NCI-H2029 treated with DMSO at 0.1 percent for 48 hours (cell line): Measurements from ENCODE around the gene DLG2.

Source experiments
- DNase-seq: peaks from one replicate; lab custom pipeline; 2025; lab: John Stamatoyannopoulos, UW

The DLG2 gene

DNA sequence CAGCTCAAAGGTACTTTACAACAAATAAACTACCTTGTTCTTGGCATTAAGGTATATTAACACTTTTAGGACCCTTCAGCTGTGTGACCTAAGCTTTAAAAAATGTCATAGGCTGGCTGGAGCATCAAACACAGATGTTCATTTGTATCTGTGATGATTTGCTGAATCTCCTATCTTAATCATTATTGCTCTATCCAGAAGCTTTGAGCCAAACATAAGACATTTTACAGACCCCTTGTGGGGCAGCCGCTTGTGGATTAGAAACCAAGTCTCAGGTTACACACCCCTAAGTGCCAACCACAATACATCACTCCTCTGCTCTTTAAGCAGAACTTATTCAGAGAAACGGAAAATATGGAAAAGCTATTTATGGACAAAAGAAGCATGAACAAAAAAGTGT, 1946.8 kb downstream of the DLG2 start:
- no peak for DNase-seq

DNA sequence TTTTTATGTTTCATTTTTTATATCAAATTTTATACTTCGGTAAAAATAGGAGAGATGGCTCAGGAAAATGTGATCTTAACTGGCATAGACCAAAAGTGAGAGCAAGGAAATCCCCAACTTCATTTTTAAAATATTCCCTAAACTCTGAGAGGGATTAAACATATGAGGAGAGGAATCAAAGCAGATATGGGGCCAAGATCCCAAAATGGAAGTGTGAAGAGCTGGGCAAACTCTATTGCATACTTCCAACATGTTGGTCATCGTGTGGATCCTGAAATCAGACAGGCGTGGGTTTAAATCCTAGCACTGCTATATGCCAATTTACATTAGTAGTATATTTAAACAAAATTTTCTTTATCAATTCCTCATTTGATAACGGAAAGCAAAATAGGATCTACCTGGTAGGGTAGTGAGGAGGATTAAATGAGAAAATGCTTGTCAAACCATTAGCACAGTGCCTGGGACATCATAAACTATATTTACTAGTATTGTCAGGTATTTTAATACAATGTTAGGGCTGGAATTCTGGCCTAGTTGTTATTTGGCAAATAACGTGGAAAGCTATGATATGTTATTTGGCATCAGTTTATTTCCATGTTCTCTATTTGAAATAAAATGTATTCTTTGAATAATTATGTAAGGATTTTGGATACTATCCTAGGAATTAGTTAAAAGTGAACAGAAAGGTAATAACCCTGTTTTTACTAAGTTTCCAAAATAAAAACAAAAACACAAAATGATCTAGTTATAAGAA, 1948.1 kb downstream of the DLG2 start:
- DNase-seq, result no peak

DNA sequence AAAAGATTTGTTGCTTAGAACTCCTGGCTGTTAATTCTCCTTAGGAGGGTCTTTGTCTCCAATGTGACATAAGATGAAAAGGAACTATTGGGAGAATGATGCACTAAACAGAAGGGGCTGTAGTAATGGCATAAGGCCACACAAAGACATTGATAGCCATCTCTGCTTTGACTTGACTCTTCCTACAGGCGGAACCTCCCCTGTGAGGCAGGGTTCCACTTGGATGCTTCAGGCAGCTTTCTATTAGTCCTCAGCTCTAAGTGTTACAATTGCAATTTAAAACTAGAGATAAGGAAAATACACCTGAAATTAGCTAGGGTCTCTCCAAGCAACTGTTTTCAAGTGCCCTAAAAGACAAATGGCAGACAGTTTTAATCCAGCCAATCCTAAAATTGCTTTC, 1949.4 kb downstream of the DLG2 start:
- no peak for DNase-seq

DNA sequence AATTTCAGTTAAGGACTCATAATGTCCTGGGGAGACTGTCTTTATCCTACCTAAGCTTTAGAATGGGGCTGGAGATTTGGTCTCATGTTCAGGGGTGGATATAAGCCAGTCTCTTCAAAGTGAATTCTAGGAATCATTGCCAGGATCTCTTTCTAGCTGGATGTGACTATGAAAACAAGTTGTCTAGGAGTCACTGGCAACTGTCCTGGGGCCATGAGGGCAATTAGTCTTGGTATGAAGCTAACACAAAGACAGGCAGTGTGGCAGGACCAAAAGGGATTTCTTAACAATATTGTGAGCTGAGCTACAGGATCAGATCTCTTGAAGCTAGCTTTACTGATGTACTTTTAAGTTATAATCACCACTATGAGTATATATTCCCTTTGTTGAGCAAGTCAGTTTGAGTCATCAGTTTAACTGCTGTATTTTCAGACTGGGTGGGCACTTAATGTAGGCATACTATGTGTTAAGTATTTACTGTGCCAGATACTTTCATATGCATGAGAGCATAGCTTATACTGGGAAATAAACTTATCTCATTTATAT, 1951.0 kb downstream of the DLG2 start:
- no peak for DNase-seq

DNA sequence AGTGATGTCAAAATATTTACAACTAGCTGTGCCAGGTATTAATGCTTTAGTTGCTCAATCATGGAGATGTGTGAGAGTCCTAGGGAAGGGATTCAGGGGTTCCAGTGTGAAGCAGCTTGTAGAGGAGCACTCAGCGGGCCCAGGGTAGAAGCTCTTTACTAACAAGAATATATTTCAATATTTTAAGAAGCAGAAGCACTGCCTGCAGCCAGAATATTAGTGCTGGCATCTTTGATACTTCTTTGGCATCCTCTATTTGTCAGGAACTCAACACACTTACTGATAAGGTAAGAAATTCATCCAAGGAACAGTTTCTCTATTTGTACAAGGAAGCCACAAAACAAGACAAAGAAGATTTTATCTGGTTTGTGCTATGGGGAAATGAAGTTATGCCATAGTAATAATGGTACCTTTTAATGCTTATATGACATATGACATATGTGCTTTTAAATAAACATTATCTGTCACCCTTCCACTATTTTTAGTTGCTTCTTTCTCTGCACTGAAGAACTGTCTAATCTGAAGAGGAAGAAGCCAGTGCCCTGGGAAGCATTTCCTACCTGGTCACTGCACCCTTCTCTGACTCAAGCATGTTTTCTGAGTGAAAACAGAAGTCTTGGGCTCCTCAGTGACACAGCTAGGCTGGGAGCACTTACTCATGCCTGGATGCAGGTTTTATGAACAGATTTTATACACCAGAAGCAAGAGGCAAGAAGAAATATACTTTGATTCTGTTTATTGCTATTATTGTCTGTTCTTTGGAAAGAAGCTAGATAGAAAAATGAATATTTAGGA, 1952.8 kb downstream of the DLG2 start:
- DNase-seq, result no peak

DNA sequence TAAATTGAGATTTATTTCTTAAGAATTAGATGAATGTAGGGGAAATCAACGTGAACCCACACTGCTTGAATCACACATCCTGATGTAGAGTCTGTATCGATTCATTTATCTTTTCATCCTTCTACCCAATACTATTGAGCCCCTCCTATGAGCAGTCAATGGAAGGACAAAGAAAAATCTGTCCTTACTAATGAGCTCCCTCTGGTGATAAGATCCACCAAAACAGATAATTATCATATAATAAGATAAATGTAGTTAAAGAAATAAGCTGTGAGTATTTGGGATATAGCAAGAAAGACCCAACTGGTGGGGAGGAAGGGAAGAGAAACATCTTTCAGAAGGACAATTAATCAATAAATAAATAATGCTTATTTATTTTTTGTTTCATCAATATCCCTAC, 1955.9 kb downstream of the DLG2 start:
- DNase-seq, result no peak

DNA sequence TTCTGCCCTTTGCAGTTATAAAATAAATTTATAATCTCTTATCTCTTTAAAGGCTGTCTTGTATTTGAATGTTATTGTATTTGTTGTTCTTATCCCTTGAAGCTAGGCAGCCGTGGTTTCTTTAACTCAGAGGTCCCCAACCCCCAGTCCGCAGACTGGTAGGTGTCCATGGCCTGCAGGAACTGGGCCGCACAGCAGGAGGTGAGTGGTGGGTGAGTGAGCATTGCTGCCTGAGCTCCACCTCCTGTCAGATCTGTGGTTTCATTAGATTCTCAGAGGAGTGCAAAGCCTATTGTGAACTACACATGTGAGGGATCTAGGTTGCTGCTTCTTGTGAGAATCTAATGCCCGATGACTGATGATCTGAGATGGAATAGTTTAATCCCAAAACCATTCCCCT, 1961.0 kb downstream of the DLG2 start:
- no peak for DNase-seq

DNA sequence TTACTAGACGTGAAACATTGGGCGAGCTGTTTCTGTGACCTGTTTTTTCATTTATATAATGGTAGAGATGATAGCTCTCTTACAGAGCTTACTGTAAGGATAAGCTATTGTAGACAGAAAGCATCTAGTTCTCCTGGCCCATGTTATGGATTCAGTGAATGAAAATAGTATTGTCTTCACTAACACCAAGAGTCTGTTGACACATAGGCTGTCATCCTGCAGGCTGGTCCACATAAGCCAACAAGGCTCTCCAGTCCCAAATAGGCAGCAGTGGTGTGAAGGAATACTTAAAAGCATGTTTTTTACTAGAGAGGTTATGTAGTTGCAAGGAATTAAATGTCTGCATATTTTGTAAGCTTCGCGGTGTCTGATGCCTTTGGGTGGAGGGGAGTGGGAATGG, 1963.2 kb downstream of the DLG2 start:
- DNase-seq, result no peak

DNA sequence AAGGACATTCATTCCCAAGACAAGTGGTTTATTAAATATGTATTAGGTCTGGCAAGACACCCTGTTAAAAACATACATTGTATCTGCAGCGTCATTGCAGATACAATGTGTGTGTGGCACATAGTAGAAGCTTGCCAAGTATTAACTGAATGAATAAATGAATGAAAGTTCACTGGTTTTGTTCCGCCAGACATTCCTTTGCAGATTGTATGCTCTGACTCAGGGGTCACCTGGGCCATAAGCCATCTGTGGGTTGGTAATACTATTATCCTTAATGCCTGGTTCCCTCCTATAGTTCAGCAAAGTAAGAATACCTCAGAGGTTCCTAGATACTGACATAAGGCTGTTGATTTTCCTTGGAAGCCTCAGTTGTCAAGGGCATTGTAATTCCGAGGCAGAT, 1963.7 kb downstream of the DLG2 start:
- no peak for DNase-seq

DNA sequence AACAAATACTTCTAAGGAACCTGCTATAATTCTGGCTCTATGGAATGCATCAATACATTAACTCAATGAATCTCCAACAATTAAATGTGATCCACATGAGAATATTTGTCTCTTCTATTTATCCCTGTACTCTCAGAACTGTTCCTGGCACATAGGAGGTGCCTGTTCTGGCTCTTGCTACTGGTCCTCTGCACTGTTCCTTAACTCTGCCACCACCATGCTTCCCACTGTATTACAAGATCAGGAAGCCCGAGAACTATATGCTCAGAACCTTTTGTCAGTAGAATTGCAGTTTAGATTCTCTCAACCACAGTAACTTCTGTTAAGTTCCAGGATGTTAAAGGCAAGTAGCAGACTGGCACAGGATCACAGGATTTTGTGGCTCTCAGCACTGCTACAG, 1964.7 kb downstream of the DLG2 start:
- DNase-seq, result no peak

DNA sequence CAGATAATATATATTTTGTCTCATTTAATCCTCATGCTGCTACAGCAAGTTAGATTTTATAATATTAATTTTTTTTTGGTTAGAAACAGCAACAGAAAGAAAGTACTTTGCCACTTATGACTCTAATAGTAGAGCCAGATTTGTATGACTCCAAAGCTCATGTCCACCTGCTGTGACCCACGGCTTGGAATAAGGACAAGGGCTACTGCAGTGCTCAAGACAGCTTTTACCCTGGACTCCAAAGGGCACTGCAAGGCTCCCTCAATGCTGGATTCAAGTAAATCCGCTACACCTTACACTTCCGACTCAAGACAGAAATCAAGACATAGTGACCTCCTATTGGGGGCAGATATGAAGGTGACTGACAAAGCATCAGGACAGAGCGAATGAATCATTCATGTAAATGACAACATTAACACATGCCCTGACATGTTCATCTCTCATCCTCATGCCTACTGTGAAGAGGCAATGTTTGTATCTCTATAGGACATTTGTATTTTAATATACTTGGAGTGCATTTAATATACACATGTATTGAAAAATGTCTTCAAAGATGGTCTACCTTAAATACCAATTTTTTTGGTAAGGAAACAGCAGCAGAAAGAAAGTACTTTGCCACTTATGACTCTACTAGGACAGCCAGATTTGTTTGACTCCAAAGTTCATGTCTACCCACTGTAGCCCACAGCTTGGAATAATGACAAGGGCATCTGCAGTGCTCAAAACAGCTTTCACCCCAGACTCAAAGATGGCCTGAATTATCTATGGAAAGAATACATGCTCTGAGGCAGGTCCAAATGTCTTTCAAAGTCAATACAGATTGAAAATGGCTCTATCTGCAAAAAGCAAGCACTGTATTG, 1965.4 kb downstream of the DLG2 start:
- no peak for DNase-seq

DNA sequence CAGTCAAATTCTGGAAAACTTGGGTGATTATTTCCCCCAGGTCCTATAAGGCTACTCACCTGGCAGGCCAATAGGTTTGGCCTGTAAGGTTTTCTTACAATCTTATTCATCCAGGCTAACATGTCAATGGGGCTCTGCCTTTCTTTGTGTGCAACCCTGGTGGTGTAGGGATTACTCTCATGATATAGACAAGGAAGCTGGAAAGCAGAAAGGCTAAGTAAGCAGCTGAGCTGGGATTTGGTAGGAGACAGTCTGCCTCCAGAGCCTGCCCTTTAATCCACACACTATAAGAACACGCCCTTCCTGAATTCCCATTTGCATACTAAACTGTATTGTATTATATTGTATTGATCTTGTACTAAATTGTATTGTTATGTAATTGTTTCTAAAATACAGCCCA, 1967.7 kb downstream of the DLG2 start:
- no peak for DNase-seq

DNA sequence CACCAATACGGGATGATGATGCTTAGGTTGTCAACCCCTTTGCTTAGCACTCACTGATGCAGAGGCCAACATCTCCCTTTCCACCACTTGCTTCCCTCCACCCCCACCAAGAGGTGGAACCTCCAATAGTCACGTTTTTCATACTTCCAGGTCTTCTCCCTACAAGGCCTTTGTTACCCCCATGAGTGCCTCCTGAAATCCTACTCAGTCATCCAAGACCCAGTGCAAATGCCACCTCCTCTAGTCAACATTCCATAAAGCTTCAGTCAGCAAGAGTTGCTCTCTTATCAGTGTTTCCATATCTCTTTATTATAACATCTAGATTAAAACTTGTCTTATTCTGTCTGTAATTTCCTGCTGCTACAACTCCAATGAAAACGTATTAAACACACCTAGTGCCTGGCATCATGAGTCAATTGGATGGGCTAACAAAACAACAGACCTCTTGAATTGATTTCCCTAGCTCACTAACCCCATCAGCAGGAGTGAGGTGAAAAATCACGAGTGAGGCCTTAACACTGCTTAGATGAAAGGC, 1970.3 kb downstream of the DLG2 start:
- no peak for DNase-seq

DNA sequence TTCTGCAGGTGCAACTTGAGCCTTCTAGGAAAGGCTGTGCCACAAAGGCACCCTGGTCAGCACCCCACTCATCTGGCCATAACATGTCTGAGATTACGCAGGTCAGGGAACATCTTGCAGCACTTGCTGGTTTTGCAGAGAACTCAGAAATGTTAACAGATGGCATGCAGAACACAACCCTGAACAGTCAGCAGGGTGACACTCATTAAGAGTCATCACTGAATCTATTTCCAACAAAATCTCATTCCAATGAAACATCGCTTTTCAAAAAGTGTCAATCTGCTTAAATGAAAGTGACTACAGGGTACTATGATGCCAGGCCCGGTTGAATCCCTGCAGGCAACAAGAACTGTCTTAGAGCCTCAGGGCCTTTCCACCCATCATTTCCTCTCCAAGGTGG, 1971.2 kb downstream of the DLG2 start:
- no peak for DNase-seq

DNA sequence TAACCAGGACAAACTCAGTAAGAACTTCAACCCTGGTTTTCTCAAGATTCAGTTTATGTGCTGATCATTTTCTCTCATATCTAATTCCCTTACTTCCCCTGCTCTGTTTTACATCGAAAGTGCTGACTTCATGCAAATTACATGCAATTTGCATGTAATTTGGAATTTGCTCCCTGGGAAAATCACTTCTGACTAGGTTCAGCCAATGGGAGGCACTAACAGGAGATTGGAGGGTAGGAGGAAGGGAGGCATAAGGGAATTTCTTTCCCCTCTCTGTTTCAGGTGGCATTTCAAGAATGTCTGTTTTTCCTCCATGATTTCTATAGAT, 1977.7 kb downstream of the DLG2 start:
- DNase-seq, result no peak

DNA sequence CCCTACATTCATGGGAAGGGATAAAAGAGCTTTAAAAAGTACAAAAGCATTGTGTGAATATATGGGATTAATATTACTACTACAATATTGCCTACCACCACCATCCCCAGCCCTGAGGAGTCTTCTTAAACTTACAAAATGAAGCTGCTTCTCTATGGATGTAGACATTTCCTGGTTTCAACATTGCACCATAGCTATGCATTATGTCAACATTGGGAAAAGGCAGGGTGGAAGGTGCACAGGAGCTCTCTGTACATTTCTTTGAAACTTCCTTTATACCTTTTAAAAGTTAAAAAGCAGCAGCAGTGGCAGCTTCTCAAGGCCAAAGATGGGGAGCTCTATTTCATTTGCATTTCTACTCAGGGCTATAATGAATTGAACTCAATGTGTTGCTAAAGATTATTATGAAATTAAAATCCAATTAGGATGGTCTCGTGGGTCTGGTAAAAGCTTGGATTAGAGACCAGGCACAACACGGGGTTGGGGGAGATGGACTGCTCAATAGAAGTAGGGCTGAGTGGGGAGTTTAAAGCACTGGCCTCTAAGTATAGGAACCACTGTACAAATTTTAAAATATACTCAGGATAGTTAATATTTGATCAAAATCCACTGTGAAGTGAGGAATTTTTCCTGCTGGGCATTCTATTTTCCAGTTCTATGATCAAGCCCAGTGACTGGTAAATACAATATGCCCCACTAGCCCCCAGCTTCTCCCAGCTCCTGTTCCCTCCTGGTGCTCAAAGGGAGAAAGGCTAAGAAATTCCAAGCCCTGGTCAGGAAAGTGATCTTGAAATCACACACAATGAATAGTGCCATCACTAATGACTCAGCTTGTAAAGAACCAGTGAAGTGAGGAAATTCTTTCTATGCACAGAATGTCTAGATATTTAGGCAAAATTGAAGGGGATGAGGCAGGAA, 1978.3 kb downstream of the DLG2 start:
- no peak for DNase-seq

DNA sequence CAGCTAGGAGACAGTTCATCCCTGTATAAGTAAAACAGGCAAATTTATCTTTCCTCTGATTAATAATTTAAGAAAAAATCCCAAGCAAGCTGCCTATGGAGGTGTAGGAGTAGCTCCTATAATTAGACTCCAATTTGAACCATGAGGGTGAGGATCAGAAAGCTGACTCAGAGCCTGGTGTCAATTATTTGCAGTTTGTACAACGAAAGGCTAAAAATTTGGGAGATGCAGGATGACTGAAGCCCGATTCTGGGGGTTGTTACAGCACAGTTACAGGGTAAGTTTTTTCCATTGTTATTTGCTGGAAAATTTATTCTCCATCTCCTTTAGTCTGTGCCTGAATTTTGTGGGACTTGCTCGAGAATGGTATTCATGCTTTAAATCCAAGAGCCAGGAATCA, 1981.6 kb downstream of the DLG2 start:
- no peak for DNase-seq

DNA sequence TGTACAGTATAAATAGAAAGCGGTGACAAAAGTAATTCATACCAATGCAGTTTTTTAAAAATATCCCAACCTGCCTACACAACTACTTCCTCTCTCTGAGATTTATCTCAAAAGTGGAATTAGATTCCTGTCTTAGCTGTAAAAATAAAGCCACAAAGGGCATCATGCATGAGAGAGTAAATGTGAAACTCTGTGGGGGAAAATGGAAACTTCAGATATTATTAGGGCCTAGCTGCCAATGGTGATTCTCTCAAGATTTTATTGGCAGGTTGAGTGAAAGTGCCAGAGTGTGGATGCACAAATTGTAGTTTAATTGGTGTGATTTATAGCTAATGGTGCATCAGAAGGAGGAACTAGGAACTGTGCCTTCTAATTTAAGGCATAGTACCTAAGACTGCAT, 1984.0 kb downstream of the DLG2 start:
- DNase-seq, result no peak

DNA sequence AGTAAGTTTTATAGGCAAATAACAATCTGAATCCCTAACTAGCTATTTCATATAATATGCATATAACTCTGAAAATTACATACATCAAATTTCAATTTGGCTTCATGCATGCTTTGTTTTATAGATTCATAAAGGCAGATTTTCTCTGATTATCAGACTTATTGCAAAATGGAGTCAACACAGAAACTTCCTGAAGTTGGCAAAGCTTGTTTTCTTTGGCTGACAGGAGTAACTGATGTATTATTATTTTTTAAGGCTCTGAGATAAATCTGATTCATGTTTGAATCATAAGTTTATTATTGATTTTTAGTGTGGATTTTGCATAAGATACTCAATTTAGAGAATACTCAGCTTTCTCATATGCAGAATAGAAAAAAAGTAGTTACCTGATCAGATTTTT, 1984.6 kb downstream of the DLG2 start:
- DNase-seq, result no peak

DNA sequence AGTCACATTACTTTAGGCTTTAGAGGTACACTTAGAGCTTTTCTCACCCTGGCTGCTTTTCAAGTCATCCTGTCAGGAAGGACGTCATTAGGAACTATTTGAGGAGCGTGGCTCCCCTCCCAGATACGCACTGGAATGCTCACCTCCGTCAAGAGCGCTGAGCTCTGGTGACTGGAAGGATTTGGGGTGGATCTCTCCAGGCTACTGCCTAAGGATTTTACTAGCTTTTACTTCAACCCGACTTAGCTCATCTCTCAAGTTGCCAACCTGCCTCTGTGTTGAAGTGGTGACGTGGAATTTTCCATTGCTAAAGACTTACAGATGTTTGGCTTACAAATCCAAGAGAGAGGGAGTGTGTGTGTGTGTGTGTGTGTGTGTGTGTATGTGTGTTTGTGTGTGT, 1985.6 kb downstream of the DLG2 start:
- DNase-seq, result no peak
